ENCODE measurements around the gene FBXO44.
A peak's percentile ranks its signal among the peaks of the same experiment; 100 is the strongest.

FBXO44 gene

GRCh38 chr1:11700601-11701467 lies 46.2 kb downstream of the FBXO44 start:
- no peak for DNase-seq (ENCODE audit: low spot score)
- TF ChIP-seq, protein P1, sequence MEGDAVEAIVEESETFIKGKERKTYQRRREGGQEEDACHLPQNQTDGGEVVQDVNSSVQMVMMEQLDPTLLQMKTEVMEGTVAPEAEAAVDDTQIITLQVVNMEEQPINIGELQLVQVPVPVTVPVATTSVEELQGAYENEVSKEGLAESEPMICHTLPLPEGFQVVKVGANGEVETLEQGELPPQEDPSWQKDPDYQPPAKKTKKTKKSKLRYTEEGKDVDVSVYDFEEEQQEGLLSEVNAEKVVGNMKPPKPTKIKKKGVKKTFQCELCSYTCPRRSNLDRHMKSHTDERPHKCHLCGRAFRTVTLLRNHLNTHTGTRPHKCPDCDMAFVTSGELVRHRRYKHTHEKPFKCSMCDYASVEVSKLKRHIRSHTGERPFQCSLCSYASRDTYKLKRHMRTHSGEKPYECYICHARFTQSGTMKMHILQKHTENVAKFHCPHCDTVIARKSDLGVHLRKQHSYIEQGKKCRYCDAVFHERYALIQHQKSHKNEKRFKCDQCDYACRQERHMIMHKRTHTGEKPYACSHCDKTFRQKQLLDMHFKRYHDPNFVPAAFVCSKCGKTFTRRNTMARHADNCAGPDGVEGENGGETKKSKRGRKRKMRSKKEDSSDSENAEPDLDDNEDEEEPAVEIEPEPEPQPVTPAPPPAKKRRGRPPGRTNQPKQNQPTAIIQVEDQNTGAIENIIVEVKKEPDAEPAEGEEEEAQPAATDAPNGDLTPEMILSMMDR (IDR thresholded peaks at IDR 0.05; ENCODE audit: extremely low read depth, missing control alignments) = no peak

DNA sequence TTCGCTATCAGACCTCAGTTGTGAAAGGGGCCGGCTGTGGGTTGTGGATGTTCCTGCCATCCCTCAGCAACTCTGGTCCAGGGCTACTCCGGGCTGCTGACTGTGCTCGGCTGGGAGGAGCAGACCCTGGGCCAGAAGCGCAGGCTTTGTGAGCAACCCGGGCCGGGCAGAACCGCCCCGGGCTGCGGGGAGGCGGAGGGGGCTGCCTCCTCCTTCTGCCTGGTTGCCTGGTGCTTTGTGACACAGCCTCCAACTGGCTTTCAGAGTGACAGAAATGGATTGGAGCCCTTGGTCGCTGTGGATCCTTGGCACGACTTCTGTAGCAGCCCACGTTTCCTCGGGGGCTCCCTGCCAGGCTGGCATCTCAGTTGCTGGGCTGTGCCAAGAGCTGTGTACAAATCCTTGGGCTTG lies 46.9 kb downstream of the FBXO44 start:
- TF ChIP-seq, protein P1 (IDR thresholded peaks at IDR 0.05; ENCODE audit: extremely low read depth, missing control alignments) = no peak
- DNase-seq (ENCODE audit: low spot score) = no peak

- TF ChIP-seq, protein P1 (IDR thresholded peaks at IDR 0.05; ENCODE audit: extremely low read depth, missing control alignments) = no peak
- DNase-seq (ENCODE audit: low spot score) = no peak
Observed at GRCh38 chr1:11701981-11702803, 47.5 kb downstream of the FBXO44 start.

DNA sequence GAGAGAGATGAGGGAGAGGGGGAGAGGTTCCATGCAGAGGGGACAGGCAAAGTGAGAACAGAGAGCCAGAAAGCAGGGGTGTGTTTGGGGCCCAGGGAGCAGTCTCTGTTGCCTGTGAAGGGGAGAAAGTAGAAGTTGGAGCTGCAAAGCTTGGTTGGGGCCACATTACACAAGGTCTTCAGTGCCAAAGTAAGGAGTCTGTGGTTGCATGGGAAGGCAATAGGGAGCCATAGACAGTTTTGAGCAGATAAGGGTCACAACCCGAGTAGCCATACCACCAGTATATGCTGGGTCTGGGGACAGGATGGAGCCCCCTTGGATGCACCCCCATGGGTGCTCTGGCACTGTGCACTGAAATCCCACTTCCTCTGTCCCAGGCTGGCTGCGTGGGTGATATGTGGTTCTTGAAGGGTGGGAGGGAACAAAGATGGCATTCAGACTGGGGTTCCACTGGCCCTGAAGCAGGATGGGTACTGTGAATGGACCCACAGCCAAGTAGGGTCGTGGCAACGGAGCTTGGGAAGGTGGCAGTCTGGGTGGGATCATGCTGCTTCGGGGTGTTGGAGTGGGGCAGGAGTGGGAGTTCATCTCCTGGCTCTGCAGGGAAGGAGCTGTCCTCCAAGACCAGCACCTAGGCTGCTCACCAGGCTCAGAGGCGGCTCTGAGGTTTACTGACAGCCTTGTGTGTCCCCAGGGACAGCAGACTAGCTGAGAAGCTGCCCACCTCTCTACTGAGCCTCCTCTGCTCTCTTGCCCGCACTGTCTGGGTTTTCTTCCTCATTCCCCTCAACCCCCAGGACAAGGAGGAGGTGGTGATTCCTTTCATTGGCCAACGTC lies 48.9 kb downstream of the FBXO44 start:
- peak; percentile 34 for DNase-seq (ENCODE audit: low spot score)
- TF ChIP-seq, protein P1 (IDR thresholded peaks at IDR 0.05; ENCODE audit: extremely low read depth, missing control alignments) = no peak

DNA sequence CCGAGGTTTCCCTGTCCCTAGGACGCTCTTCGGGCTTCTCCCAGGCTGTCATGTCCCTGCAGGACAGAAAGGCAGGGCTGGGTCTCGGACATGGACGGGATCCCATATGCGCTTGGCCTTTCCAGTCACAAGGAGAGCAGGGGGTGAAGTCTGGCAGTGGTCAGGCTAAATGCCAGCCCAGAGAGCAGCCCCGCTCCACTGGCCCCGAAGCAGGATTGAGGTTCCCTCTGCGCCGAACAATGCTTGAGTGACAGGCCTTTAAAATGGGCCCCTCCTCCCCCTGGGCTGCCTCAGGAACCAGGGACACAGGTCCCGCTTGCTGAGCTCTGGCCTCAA lies 49.5 kb downstream of the FBXO44 start:
- TF ChIP-seq, protein P1 (IDR thresholded peaks at IDR 0.05; ENCODE audit: extremely low read depth, missing control alignments) = no peak
- peak; percentile 41 for DNase-seq (ENCODE audit: low spot score)

DNA sequence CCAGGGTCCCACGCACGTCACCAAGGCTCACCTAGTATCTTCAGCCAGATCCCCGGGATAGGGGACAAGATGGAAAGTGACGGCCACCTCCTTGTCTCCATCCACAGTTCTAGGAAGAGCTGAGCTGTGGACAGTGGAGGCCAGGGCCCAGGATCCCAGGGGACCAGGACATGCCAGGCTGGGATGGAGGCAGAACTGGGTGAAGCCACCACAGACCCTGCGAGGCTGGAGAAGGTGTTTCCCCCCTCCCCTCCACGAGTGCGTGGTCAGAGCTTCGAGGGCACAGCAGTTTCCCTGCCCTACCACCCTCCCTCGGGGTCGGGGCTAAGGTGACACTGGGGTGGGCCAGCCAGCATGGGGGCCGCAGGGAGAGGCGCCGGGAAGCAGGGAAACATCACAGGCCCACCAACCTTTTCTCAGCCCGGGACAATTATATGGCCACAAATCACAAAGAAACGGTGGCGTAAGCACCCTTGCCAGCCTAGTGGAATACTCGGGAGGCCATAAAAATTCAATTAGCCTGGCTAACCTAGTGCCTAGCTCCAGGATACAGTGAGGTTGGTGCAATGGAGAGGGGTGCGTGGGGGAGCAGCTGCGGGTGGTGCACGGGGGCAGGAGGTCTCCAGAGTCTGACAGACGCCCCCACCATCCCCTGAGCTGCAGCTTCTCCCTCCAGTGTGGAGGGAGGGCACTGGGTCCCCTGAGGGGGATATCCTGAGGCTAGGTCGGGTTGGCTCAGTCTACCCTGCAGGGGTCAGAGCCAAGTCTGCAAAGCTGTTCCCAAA lies 50.2 kb downstream of the FBXO44 start:
- DNase-seq (ENCODE audit: low spot score) = peak; percentile 41
- TF ChIP-seq, protein P1 (IDR thresholded peaks at IDR 0.05; ENCODE audit: extremely low read depth, missing control alignments) = no peak

Data from GM20000 (cell line).